DMS 273 (cell line): Measurements from ENCODE around the gene SAMHD1.
"Not testable (repeated sequence)": the region's sequence is repeated elsewhere in the genome, so short reads cannot be mapped to it uniquely, and the experiment has no call there.

Source experiments
- DNase-seq: peaks from one replicate; lab custom pipeline; 2025; ENCODE audit not compliant: unreplicated experiment; lab: John Stamatoyannopoulos, UW

Gene SAMHD1

DNA sequence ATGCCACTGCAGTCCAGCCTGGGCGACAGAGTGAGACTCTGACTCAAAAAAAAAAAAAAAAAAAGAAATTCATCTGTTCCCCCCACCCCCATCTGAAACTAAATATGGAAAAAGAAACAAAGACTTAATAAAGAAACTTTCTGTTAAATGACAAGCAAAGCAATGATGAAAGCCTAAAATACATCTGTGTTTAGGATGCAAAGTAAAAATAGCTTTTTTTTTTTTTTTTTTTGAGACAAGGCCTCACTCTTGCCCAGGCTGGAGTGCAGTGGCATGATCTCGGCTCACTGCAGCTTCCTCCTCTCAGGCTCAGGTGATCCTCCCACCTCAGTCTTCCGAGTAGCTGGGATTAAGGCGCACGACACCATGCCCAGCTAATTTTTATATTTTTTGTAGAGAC lies 76.4 kb downstream of the SAMHD1 start:
- not testable (repeated sequence) for DNase-seq

GRCh38 chr20:36873498-36874189 lies 77.9 kb downstream of the SAMHD1 start:
- DNase-seq = no peak

DNA sequence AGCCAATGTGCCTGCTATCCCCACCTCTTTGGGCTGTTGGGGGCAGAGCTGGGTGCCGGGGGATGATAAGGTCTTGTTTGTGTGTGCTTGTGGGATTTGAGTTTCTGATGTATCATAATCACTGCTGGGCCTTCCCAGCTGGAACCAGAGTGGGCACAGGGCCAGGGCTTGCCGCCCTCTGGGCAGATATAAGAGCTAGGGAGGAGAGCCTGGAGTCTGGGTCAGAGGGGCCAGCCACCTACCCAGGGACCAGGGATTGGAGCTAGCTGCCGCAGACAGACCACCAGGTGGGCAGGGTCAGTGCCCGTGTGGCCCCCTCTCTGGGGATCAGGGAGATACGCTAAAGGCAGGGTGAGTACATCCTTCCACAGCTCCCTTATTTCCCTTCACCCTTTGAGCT lies 78.7 kb downstream of the SAMHD1 start:
- peak; percentile 53 for DNase-seq

DNA sequence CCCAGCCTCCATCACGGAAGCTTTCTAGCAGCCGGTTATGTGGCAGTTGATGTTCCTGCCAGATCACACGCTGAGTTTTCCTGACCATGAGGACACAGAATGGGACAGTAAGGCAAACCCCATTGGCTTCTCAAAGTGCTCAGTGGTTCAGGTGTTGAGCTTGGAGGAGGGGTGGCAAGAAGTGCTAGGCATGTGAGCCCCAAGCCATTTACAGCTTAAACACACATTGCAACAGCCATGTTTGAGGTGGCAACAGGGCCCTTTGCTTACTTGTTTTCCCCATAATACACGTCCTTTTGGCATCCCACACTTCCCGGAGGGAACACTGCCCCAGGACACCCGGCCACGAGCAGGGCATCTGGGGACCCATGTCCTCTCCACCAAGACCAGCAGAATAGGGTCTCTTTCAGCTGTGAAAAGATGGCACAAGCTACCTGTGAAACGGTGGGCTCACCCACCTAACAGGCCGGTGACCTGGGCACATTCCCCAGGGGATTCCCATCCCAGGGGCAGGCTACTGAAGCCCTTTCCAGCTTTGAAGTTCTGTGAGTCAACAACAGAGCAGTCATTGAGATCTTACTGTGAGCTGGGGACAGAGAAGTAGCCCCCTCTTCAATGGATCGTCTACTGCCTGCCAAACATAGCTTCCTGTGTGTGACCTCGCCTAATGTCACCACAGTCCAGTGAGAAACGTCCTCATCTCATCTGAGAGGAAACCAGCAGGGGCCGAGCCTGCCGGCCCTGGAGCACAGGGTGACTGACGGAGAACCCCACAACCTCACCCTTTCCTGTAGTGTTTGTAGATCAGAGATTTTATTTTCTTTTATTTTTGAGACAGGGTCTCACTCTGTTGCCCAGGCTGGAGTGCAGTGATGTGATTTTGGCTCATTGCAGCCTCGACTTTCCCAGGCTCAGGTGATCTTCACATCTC lies 79.6 kb downstream of the SAMHD1 start:
- no peak for DNase-seq

DNA sequence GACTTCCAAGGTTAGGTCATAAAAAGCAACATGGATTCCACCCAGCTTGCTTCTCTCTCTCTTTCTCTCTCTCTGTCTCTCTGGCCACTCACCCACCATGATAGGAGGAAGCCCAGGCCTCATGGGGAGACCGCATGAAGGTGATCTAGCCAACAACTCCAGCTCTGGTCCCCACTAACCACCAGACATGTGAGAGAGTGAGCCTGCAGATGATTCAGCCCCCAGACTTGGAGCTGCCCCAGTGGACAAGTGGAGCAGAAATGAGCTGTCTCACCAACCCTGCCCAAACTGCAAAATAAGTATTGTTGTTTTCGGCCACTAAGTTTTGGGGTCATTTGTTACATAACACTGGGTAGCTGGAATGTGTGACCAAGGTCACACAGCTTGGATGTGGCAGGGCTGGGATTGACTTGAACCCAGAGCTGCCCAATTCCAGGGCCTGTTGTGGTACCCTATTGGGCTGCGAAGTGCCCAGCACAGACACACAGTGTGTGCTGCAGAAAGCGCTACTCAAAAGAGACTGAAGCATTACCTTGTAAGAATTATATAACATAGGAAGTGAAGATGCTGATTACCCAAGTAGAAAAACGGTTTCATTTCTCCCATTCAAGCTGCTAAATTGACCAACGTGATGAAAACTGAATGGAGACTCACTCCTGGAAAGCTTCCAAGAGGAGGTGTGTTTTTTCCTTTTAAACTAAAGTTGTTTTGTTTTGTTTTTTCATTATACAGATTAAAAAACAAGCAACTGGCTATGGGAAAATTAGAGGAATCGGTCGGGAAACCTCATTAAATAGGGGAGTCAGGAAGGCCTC lies 84.6 kb downstream of the SAMHD1 start:
- no peak for DNase-seq

GRCh38 chr20:36866164-36866563 lies 85.3 kb downstream of the SAMHD1 start:
- no peak for DNase-seq

DNA sequence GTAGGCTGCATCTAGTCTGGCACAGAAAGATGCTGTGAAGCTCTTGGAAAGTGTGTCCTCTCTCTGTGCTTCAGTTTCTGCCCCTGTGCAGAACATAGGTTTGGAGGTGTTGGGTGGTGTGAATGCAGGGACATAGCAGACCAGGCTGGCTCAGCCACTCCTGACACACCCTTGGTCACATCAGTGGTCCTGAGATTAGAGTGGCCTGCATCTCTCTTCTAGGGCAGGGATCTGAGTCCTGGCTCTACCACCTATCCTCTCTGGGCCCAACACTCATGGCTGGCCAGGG lies 85.7 kb downstream of the SAMHD1 start:
- DNase-seq = no peak

DNA sequence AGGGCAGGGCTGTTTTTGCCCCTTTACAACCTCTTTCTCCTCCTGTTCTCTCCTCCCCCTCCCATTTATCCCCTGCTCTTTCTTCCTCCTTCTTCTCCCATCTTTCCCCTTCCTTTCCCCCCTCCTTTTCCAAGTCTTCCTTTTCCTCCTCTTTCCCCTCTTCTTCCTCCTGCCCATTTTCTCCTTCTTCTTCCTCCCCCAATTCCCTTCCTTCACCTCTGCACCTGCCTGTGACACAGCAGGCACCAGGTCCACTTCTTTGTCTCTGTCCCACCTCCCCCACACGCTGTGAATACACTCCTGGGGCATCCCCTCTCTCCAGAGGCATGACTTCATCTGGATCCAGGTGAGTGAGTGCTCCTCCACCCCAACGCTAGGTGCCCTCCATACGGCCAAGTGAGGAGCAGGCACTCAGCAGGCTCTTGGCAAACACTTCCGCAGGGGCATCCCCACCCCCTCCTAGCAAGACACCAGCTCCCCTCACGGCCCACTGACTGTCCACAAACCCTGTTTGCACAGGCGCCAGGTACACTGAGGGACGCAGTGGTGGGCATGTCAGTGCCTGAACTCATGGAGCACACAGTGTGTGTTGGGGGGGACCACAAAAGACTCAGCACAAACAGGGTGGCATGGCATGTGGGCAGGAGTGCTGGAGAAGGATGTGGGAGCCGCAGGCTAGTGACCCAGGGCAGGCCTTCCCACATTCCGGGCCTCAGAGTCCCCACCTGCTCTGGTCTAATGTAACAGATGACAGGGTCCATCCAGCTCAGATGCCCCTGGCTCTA lies 86.2 kb downstream of the SAMHD1 start:
- DNase-seq = no peak

- DNase-seq = peak; percentile 65
These were observed 88.4 kb downstream of the SAMHD1 start for GRCh38 chr20:36862857-36863668.

DNA sequence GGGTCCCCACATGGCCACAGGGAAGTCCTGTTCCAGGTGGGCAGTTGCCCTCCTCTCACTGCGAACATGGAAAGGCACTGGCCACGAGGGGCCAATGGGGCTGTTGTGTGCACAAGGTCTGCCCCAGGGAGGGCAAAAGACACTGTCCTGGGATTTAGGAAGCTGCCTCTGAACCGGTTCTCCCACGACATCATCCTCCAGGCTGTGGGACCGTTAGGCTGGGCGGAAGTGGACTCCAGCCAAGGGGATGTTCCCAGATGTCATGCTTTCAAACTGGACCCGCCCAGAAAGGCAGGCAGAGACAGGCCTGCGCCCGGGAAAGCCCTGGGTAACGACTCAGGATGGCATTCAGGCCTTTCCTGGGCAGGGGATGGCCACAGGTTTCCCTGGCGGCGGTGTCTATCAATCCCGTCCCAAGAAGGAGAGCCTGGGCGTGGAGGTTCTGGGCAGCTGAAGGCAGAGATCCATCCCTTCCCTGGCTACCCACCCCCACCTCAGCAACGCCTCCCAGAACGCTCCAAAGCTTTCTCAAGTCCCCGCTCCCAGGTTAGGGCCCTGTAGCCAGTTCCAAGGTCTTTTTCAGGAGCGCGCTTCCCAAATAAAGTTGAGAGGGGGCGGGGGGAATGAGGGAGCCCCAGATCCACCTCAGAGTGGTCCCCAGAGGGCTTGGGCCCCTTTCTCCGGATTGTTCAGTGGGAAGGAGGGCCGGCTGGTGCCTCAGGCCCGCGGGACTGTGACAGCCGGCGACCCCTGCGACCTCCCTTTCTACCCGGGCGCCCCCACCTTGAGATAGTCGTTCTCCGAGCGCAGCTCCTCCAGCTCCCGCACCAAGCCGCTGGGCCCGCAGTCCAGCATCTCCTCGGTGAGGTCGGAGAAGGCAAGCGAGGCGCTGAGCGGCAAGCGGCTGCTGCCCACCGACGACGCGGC lies 89.4 kb downstream of the SAMHD1 start:
- DNase-seq = peak; percentile 96

DNA sequence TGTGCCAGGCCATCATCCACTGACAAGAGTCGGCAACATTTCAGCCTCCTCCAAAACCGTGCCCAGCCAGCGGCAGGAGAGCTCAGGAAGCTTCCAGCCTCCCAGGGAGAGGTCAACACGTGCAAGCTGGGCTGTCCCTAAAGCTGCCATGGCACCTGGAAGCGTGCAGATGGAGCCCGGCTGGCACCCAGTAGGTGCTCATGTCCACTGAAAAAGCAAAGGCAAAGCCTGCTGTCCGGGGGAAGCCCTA lies 90.0 kb downstream of the SAMHD1 start:
- peak; percentile 61 for DNase-seq

GRCh38 chr20:36860811-36861624 lies 90.5 kb downstream of the SAMHD1 start:
- DNase-seq = no peak

DNA sequence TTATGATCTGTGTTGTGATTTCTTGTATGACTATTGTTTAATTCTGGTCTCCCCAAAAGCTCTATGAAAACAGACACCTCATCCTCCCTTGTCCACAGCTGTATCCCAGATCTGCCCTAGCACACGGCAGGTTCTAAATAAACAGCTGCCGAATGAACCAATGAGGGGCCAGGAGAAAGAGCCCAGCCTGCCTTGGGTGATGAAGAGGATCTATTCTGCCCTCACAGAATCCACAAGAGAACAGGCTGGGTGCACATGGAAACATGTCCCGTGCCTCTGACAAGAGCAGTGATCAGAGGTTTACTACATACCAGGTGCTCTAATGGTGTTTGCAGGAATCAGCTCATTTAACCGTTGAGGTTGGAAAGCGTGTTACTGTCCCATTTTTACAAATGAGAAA lies 91.2 kb downstream of the SAMHD1 start:
- no peak for DNase-seq

DNA sequence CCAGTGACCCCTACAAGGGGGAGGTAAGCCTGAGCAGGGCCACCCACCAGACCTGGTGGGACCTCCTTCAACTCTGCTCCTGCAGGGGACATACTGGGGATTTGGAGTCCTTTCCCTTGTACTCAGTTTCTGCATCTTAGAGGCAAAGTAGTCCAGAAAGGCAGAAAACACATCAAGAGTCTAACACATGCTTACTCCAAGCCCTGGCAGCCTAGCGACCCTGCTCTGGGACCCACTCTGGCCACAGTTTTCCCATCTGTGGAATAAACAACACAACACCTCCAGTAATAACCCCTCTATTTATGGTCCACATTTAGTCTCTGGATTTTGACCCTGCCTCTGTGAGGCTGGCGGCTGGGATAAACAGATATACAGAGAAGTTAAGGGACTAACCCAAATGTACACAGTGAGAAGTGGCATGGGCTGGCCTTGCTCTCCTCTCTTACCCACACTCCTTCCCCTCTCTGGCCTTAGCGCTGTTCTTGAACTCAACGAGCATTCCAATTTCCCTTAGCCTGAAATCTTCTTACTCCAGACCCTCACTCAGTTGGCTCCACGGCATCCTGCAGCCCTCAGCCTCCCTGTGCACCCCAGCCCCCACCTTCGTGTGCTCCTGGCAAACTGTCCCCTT lies 91.7 kb downstream of the SAMHD1 start:
- no peak for DNase-seq

GRCh38 chr20:36859282-36859555 lies 92.3 kb downstream of the SAMHD1 start:
- no peak for DNase-seq

GRCh38 chr20:36856691-36857635 lies 94.5 kb downstream of the SAMHD1 start:
- DNase-seq = no peak

DNA sequence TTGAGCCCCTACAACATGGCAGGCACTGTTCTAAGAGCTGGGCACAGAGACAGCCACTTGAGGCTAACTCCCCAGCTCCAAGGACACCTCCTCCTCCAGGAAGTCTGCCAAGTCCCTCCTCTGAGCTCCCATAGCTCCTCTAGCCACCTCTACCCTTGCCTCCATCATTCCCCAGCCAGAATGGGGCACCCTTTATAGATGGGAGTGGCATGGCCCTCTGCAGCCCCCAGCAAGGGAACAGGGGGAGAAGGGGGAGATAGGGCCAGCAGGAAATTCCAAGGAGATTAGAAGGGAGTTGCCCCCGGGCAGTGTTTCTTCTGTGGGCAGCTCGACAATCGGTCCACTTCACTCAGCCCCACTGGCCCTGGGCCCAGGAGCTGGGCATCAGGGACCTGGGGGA lies 95.3 kb downstream of the SAMHD1 start:
- peak; percentile 51 for DNase-seq
